Stimulated activated CD8-positive, alpha-beta memory T cell treated with anti-CD3 and anti-CD28 coated beads, Interleukin-4, amount 100 ng/mL, for 24 hours (primary cell): ENCODE results near the gene LRPPRC.

Experiments used
- DNase-seq: peaks from one replicate; pipeline ENCODE4 v3.0.0-alpha.2; 2020; ENCODE audit warnings: low read depth

Gene LRPPRC

GRCh38 chr2:43854671-43855070 is 141.1 kb downstream of the LRPPRC start:
- no peak for DNase-seq

DNA sequence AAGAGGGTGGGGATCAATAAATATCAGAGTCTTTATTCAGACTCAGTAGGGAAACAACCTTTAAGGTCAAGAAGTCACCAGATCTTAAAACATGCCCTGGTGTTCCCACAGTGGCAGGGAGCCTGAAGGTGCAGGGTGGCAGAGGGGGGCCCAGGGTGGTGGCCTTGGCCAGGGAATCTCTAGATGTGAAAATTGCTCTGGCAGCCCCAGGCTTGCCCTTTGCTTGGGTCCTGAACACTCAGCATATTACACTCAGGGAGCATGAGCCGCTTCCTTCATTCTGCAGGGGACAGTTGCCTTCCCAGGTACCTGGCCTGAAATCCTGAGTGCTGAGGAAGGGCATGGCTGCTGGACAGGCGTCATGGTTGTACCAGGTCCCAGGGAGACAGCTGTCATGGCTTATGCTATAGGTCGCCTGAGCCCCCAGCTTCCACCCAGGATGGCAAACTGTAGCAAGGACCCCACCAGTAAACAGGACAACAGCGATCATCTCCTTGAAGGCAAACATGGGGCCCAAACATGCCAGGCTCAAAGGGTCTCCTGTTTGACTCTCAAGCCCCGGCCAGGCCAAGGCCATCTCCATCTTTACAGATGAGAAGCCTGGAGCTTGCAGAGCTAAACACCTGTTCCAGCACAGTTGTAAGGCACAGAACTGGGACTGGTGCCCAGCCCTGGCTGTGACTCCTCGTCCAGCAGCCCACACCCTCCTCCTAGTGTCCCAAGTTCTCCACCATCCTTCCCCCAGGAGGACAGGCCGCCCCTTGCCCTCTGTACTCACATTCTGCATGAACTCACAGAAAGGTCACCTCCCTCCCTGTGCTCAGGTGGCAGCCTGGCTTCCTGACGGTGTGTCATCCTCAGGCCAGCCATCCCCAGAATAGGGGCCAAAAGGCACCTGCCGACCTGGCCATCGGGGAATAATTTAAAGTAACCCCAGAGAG is 142.4 kb downstream of the LRPPRC start:
- DNase-seq: no peak

DNA sequence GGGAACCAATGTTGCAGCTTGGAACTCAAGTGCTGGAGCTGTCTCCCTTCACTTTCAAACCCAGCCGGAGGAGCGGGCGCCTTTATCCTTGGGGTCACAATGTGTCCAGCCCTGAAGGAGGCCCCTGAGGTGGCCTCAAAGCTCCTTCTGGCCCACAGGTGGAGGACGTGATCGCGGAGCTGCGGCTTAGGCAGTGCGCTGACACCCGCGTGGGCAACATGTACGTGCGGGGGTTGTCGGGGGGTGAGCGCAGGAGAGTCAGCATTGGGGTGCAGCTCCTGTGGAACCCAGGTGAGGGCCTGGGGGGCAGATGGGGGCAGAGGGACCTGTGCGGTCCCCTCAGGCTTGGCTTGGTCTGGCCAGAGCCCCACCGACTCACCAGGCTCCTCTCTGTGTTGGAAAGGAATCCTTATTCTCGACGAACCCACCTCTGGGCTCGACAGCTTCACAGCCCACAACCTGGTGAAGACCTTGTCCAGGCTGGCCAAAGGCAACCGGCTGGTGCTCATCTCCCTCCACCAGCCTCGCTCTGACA is 143.5 kb downstream of the LRPPRC start:
- no peak for DNase-seq

DNA sequence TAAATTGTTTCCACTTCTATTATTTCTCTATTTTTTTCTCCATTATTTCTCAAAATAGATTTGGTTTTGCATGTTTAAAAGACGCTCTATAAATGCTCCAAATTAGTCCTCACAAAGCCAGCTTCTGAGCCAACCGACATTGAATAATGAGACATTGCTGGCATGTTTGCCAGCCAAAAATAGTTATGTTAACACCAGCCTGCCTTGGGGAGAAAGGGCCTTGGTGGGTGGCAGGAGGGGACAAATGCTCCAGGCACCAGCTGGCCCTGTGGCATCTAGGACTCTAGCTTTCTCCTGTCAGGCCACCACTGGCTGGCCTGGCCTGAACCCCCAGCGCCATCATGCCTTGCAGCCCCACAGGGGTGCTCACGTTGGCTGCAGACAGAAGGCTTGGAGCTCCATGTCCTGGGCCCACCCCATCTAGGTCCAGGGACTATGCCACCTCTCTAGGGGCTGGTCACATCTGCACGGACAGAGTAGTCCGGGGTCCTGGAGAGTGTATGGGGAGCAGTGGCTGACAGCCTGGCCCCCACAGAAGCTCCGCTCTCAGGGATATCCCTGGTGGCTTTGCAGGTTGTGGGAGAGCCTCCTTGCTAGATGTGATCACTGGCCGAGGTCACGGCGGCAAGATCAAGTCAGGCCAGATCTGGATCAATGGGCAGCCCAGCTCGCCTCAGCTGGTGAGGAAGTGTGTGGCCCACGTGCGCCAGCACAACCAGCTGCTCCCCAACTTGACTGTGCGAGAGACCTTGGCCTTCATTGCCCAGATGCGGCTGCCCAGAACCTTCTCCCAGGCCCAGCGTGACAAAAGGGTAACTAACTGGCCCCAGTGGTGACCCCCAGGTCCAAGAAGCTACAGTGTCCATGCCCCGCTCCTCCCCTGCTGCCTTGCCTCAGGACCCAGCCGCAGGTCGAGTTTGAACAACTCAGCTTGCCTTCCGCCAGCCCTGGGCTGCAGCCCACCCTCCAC is 144.5 kb downstream of the LRPPRC start:
- DNase-seq: no peak

DNA sequence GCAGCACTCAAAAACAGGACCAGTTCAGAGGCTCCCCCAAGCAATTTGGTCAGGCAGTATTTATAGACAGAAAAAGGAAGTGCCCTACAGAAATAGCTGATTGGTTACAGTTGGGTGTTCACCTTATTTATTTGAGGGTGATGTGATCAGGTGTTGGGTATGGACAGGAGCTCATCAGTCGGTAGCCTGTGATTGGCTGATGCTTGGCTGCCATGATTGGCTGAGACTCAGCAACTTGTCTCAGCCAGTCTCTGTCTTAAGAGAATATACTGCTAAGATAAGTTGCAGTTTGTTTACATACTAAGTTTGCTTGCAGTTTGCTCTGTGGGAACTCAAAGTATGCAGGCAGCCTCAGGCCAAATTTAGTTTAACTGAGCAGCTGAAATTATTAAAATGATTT is 147.6 kb downstream of the LRPPRC start:
- DNase-seq: no peak

- no peak for DNase-seq
These were observed 149.5 kb downstream of the LRPPRC start for GRCh38 chr2:43846140-43846793.

DNA sequence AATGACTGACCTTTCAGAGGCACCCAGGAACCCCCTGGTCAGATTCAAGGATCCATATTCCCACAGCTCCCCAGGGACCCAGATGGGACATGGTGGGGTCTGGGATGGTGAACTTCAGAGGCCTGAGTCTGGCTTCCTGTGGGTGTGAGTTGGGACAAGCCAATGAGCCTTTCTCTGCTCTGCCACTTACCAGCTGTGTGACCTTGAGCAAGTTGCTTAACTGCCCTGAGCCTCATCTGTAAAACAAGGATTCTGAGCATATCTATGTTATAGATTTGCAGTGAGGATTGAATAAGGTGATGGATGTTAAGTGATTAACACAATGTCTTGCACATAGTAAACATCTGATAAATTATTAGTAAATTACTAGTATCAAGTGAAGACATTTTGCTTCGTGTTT is 150.6 kb downstream of the LRPPRC start:
- DNase-seq: no peak

GRCh38 chr2:43842866-43843226 is 152.9 kb downstream of the LRPPRC start:
- DNase-seq: no peak

DNA sequence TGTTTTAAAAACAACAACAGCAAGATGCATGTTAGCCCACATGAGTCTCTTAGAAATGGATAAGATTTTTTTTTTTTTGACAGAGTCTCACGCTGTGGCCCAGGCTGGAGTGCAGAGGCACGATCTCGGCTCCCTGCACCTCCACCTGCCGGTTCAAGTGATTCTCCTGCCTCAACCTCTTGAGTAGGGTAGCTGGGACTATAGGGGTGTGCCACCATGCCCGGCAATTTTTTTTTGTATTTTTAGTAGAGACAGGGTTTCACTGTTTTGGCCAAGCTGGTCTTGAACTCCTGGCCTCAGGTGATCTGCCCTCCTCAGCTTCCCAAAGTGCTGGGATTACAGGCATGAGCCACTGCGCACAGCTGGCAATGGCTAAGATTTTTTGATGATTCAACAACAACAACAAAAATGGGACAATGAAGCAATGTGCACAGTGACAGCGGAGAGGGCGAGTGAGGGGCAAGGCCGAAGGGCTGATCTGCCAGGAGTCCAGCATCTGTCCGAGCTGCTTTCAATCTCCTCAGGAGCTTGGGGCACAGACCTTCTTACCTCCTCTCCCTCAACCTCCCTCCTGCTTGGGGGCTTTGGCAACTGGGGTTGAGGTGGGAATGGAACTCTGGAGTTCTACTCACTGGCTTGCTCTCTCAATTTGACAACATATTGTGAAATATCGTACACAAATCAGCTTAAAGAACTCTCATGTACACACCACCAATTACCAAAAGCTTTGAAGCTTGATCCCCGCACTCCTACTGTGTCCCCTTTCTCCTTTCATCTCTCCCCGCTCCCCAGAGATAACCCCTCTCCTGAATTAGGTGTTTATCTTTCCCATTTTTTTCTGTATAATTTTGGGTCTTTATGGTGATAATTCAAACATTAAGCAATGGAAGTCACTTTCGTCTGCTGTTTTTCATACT is 153.6 kb downstream of the LRPPRC start:
- no peak for DNase-seq

DNA sequence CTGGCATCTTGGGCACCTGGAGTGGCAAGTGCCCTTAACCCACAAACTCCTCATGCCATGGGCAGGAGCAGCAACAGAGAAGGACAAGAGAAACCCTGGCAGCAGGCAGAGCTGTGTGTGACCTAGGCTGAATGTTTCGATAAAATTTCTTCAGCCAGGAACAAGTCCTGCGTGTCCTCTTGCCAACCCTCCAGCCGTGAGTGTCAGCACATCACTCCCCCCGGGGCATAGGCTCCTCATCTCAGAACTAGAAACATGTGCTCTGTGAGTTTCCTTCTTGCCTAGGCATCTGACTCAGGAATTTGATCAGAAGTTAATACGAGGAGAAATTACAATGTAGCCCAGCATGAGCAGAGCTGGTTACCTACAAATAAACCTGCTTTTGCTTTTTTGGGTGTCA is 154.8 kb downstream of the LRPPRC start:
- no peak for DNase-seq

- no peak for DNase-seq
These were observed 155.8 kb downstream of the LRPPRC start for GRCh38 chr2:43839776-43840564.

DNA sequence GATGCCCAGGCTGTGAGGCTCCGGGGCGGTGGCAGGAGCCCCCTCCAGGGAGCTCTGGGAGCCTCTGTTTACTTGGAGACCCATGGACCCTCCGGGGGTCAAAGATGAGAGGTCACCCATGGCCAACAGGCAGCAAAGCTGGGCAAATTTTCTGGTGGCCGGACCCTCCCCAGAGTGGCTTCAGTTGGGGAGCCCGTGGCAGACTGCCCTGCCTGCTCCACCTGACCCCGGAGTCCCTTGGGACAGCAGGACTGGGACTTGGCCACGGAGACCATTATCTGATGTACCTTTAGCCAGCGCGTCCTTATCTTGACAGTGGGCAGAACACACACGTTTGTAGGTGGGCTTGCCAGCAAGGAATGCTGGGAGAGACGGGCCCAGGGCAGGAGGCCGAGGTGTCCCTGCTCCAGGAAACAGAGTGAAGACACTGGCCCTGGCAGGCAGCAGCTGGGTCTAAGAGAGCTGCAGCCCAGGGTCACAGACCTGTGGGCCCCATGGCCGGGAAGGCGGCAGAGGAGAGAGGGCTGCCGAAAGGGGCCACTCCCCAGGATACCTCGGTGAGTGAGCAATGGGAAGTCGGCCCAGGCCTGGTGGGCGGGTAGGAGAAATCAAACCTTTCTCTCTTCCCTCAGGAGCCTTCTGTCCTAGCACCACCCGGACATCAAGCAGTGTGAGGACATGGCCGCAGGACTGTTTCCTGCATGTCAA is 157.1 kb downstream of the LRPPRC start, which contains the start of the genes ABCG5 and ABCG8:
Gene ABCG5 (minus strand): TSS at position 280 of the 708 bp plus-strand sequence. CDS start 160 bp downstream, at position 120.
Gene ABCG8 (plus strand): TSS at position 412 of the 708 bp plus-strand sequence. CDS start 83 bp downstream, at position 495.
- DNase-seq: no peak

DNA sequence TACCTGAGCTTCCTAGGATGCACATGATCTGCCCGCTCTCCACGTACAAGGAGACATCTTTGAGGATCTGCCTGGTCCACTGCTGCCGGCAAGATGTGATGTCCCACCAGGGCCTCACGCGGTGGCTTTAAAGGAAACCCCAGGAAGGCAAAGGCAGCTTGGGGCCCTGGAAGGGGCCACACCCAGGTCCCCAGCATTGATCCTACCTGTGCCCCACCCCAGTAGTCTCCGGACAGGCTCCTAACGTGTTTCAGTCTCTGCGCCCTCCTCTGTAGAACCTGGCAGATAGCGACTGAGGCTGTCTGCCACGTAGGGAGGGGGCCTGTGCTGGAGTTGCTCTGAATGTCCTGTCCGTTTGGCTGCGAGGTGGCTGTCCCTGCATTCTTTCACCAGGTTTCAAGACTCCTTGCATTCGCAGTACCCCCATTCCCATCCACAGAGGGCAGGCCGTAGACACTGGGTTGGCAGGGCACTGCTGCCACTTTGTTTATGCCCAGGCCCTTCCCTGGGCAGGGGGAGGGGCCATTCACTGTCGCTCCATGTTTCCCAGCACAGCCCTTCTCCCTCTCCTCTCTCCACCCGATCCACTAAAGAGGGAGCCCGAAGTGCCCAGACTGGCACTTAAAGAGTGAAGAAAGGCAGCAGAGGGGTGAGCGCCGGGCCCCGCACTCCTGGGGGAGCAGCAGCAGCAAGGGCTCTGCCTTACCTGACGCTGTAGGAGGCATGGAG is 157.8 kb downstream of the LRPPRC start:
- DNase-seq: no peak

GRCh38 chr2:43837033-43837432 is 158.8 kb downstream of the LRPPRC start:
- DNase-seq: no peak
